Karpas-422 (cell line): ENCODE results near the gene PDLIM7. TPM values are rescaled to one million over a fixed set of nuclear protein-coding genes. Genes with fewer than 3 reads are reported as not detected.

Source experiments
- DNase-seq: peaks from one replicate; pipeline ENCODE4 v3.0.0-alpha.2; 2015
- H2AFZ ChIP-seq: fragments of 200-600 bp; sonication (generic); 2 replicates; pipeline ENCODE4 v1.6.1; 2014; ENCODE audit warnings: antibody characterized with exemption, low read length, mixed read lengths
- H3K27ac ChIP-seq: fragments of 200-600 bp; sonication (generic); 2 replicates; pipeline ENCODE4 v1.5.1; 2014; ENCODE audit warnings: mild to moderate bottlenecking, low read length, moderate library complexity
- H3K27me3 ChIP-seq: fragments of 200-600 bp; sonication (generic); 2 replicates; pipeline ENCODE4 v1.6.1; 2014; ENCODE audit warnings: low read length, mixed read lengths
- H3K36me3 ChIP-seq: fragments of 200-600 bp; sonication (generic); 2 replicates; pipeline ENCODE4 v1.6.1; 2014; ENCODE audit warnings: low read length, mixed read lengths; ENCODE audit not compliant: insufficient read depth
- H3K4me1 ChIP-seq: fragments of 200-600 bp; sonication (generic); 2 replicates; pipeline ENCODE4 v1.6.1; 2014; ENCODE audit warnings: mild to moderate bottlenecking, low read length, mixed read lengths
- H3K4me2 ChIP-seq: fragments of 200-600 bp; sonication (generic); 2 replicates; pipeline ENCODE4 v1.6.1; 2014; ENCODE audit warnings: low read length, low read depth, mild to moderate bottlenecking; ENCODE audit not compliant: poor library complexity, severe bottlenecking
- H3K4me3 ChIP-seq: fragments of 200-600 bp; sonication (generic); 2 replicates; pipeline ENCODE4 v1.5.1; 2014; ENCODE audit warnings: mild to moderate bottlenecking, antibody characterized with exemption, low read length, mixed read lengths
- H3K79me2 ChIP-seq: fragments of 200-600 bp; sonication (generic); 2 replicates; pipeline ENCODE4 v1.6.1; 2014; ENCODE audit warnings: mild to moderate bottlenecking, low read length, mixed read lengths
- H3K9ac ChIP-seq: fragments of 200-600 bp; sonication (generic); 2 replicates; pipeline ENCODE4 v1.6.0; 2014; ENCODE audit warnings: low read length
- H3K9me2 ChIP-seq: fragments of 200-600 bp; sonication (generic), shearing (Covaris generic); replicated peaks from 2 replicates; pipeline ENCODE4 v1.6.0; 2014; ENCODE audit warnings: mild to moderate bottlenecking, low read length, moderate library complexity; ENCODE audit not compliant: insufficient read depth
- H3K9me3 ChIP-seq: fragments of 300-700, 200-600 bp; sonication (generic); 2 replicates; pipeline ENCODE4 v1.6.1; 2014; ENCODE audit warnings: low read length, mixed read lengths
- H4K20me1 ChIP-seq: fragments of 200-600 bp; sonication (generic); 2 replicates; pipeline ENCODE4 v1.6.1; 2014; ENCODE audit warnings: mild to moderate bottlenecking, antibody characterized with exemption, low read length, low read depth; ENCODE audit not compliant: insufficient read depth
- total RNA-seq: library from RNA; depleted of rRNA; stranded (reverse); fragments of >200 nt; shearing (Covaris generic); gene quantifications from 2 replicates; pipeline ENCODE4 v1.2.3, GENCODE V29; 2014; ENCODE audit warnings: low replicate concordance

PDLIM7 gene
- total RNA-seq, 1 experiment from 2014 or later = 53.6 TPM

GRCh38 chr5:177443144-177443983 lies 54.0 kb downstream of the PDLIM7 start:
- Histone ChIP-seq H3K27me3 (no peaks in the 10 kb centered on the region), H4K20me1 (no peaks in the 10 kb centered on the region), H3K79me2 (peaks cover 9% of the 10 kb centered on the region), H3K4me3 (no peak overlapping the region), H3K36me3 (peaks cover 4% of the 10 kb centered on the region), H3K27ac (no peak overlapping the region), H3K4me2 (no peak overlapping the region), H2AFZ (no peak overlapping the region), H3K9ac (no peak overlapping the region), H3K9me2 (no peaks in the 10 kb centered on the region), H3K9me3 (no peaks in the 10 kb centered on the region), H3K4me1 (peaks cover 39% of the 10 kb centered on the region)
- peak; percentile 44 for DNase-seq

DNA sequence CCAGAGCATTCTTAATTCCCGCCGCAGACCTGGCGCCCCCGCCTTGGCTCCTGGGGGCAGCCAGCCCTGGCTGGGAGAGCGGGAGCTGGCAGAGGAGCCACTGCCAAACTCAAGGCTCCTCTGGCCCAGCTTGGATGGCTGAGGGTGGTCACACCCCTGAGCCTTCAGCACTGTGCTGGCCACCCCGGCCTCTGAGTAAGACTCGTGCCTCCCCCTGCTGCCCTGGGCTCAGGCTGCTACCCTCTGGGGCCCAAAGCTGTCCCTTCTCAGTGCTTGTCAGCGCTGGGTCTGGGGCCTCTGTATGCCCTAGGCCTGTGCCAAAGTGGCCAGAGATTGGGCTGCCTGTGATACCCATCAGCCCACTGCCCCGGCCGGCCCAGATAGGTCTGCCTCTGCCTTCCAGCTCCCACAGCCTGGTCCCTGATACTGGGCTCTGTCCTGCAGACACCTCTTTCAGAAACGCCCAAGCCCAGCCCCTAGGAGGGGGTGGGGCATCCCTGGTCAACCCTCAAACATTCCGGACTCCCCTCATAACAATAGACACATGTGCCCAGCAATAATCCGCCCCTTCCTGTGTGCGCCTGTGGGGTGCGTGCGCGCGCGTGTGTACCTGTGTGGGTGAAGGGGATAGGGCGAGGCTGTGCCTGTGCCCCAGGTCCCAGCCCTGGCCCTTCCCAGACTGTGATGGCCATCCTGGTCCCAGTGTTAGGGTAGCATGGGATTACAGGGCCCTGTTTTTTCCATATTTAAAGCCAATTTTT lies 55.2 kb downstream of the PDLIM7 start:
- no peak overlapping the region for H3K27ac ChIP-seq
- no peaks in the 10 kb centered on the region for H4K20me1 ChIP-seq
- no peaks in the 10 kb centered on the region for H3K9me3 ChIP-seq
- no peak overlapping the region for H3K9ac ChIP-seq
- H2AFZ ChIP-seq = no peak overlapping the region
- peaks cover 4% of the 10 kb centered on the region for H3K36me3 ChIP-seq
- H3K4me2 ChIP-seq = no peak overlapping the region
- peaks cover 30% of the 10 kb centered on the region for H3K4me1 ChIP-seq
- peak; percentile 41 for DNase-seq
- no peaks in the 10 kb centered on the region for H3K27me3 ChIP-seq
- no peaks in the 10 kb centered on the region for H3K79me2 ChIP-seq
- H3K4me3 ChIP-seq = no peak overlapping the region
- H3K9me2 ChIP-seq = no peaks in the 10 kb centered on the region

GRCh38 chr5:177440990-177441780 lies 56.2 kb downstream of the PDLIM7 start:
- no peak overlapping the region for H3K9ac ChIP-seq
- no peak for DNase-seq
- no peaks in the 10 kb centered on the region for H3K27me3 ChIP-seq
- H4K20me1 ChIP-seq = no peaks in the 10 kb centered on the region
- no peaks in the 10 kb centered on the region for H3K79me2 ChIP-seq
- H2AFZ ChIP-seq = no peak overlapping the region
- no peaks in the 10 kb centered on the region for H3K9me3 ChIP-seq
- H3K9me2 ChIP-seq = no peaks in the 10 kb centered on the region
- H3K4me3 ChIP-seq = no peak overlapping the region
- no peak overlapping the region for H3K27ac ChIP-seq
- peaks cover 24% of the 10 kb centered on the region for H3K4me1 ChIP-seq
- H3K36me3 ChIP-seq = peaks cover 4% of the 10 kb centered on the region
- no peak overlapping the region for H3K4me2 ChIP-seq

GRCh38 chr5:177440211-177440989 lies 57.0 kb downstream of the PDLIM7 start:
- H3K9ac ChIP-seq = no peak overlapping the region
- no peaks in the 10 kb centered on the region for H3K27me3 ChIP-seq
- DNase-seq = no peak
- no peaks in the 10 kb centered on the region for H3K79me2 ChIP-seq
- no peaks in the 10 kb centered on the region for H4K20me1 ChIP-seq
- peaks cover 16% of the 10 kb centered on the region for H3K4me1 ChIP-seq
- H3K4me2 ChIP-seq = no peak overlapping the region
- peaks cover 5% of the 10 kb centered on the region for H3K36me3 ChIP-seq
- H2AFZ ChIP-seq = no peak overlapping the region
- H3K9me3 ChIP-seq = no peaks in the 10 kb centered on the region
- no peak overlapping the region for H3K27ac ChIP-seq
- H3K9me2 ChIP-seq = no peaks in the 10 kb centered on the region
- H3K4me3 ChIP-seq = no peak overlapping the region

- no peak overlapping the region for H3K27ac ChIP-seq
- no peak overlapping the region for H3K9ac ChIP-seq
- H3K9me2 ChIP-seq = no peaks in the 10 kb centered on the region
- no peaks in the 10 kb centered on the region for H4K20me1 ChIP-seq
- no peak overlapping the region for H3K4me3 ChIP-seq
- peaks cover 8% of the 10 kb centered on the region for H3K4me1 ChIP-seq
- no peak overlapping the region for H2AFZ ChIP-seq
- H3K79me2 ChIP-seq = no peaks in the 10 kb centered on the region
- H3K9me3 ChIP-seq = no peaks in the 10 kb centered on the region
- H3K36me3 ChIP-seq = peaks cover 9% of the 10 kb centered on the region
- no peaks in the 10 kb centered on the region for H3K27me3 ChIP-seq
- no peak overlapping the region for H3K4me2 ChIP-seq
- DNase-seq = peak; percentile 40
Observed at GRCh38 chr5:177439518-177440053, 57.8 kb downstream of the PDLIM7 start.

- no peaks in the 10 kb centered on the region for H3K9me2 ChIP-seq
- H3K4me2 ChIP-seq = no peak overlapping the region
- no peaks in the 10 kb centered on the region for H3K79me2 ChIP-seq
- no peak overlapping the region for H3K4me3 ChIP-seq
- no peak overlapping the region for H3K9ac ChIP-seq
- peaks cover 14% of the 10 kb centered on the region for H3K36me3 ChIP-seq
- no peaks in the 10 kb centered on the region for H3K27me3 ChIP-seq
- no peaks in the 10 kb centered on the region for H3K9me3 ChIP-seq
- no peaks in the 10 kb centered on the region for H4K20me1 ChIP-seq
- H3K4me1 ChIP-seq = no peaks in the 10 kb centered on the region
- DNase-seq = peak; percentile 39
- H3K27ac ChIP-seq = no peak overlapping the region
- H2AFZ ChIP-seq = no peak overlapping the region
Observed at GRCh38 chr5:177438468-177438867, 58.9 kb downstream of the PDLIM7 start.

DNA sequence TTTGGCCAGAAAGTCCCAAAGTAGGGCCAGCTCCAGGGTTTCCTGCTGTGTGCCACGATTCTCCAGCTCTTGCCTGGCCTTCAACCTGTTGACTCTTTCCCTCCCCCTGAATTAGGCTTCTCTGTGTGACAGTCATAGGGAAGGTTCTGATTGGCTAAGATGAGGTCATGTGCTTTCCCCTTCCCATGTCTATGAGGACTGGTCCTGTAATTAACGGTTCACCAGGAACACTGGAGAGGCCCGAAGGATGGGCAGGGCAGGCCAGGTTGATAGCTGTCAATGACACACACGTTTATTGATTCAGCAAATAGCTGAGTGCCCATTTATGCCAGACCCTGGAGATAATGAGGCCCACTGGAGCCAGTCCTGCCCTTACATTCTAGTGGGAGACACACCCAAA lies 59.8 kb downstream of the PDLIM7 start:
- Histone ChIP-seq H3K27ac (no peak overlapping the region), H3K4me2 (no peak overlapping the region), H3K27me3 (no peaks in the 10 kb centered on the region), H3K4me1 (no peaks in the 10 kb centered on the region), H2AFZ (no peak overlapping the region), H3K9me2 (no peaks in the 10 kb centered on the region), H3K36me3 (peaks cover 23% of the 10 kb centered on the region), H3K79me2 (no peaks in the 10 kb centered on the region), H3K9me3 (no peaks in the 10 kb centered on the region), H3K4me3 (no peak overlapping the region), H4K20me1 (no peaks in the 10 kb centered on the region), H3K9ac (no peak overlapping the region)
- no peak for DNase-seq
